ENCODE measurements around the gene IGSF21.

IGSF21 gene

GRCh38 chr1:18118491-18118890 lies 10.9 kb downstream of the IGSF21 start:
- TF ChIP-seq CTCF (conservative IDR thresholded peaks at IDR 0.05; ENCODE audit: low read depth, low read length), result no peak
- no peak for DNase-seq (ENCODE audit: low read depth)
- no peak overlapping the region for H3K4me3 ChIP-seq (ENCODE audit: low read depth, low read length)

- no peak overlapping the region for H3K4me3 ChIP-seq (ENCODE audit: low read depth, low read length)
- no peak for TF ChIP-seq CTCF (conservative IDR thresholded peaks at IDR 0.05; ENCODE audit: low read depth, low read length)
These were observed 11.7 kb downstream of the IGSF21 start for GRCh38 chr1:18119289-18119688.

GRCh38 chr1:18119771-18120377 lies 12.3 kb downstream of the IGSF21 start:
- no peak for DNase-seq (ENCODE audit: low read depth)
- no peak overlapping the region for H3K4me3 ChIP-seq (ENCODE audit: low read depth, low read length)
- no peak for TF ChIP-seq CTCF (conservative IDR thresholded peaks at IDR 0.05; ENCODE audit: low read depth, low read length)

More at GRCh38 chr1:18119289-18119688, 11.7 kb downstream of the IGSF21 start:
- DNase-seq (ENCODE audit: low read depth), result no peak

DNA sequence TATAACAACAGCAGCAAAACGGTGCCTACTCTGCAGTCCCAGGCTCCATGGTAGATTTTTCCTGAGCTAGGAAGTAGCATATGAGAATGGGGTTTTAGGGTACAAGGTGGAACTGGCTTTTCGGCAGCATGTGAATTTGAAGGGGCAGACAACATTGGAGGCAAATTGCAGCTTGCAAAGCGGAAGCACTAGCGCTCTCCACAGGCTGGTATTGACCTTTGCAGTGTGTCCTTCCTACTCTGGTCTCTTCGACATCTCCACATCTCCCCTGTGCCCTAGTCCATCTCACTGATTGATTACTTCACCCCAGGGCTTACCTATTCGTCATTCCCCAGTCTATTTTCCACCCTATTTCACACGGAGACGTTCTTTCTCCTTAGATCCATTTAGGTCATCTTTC lies 13.0 kb downstream of the IGSF21 start:
- no peak overlapping the region for H3K4me3 ChIP-seq (ENCODE audit: low read depth, low read length)
- no peak for TF ChIP-seq CTCF (conservative IDR thresholded peaks at IDR 0.05; ENCODE audit: low read depth, low read length)
- DNase-seq (ENCODE audit: low read depth), result no peak

DNA sequence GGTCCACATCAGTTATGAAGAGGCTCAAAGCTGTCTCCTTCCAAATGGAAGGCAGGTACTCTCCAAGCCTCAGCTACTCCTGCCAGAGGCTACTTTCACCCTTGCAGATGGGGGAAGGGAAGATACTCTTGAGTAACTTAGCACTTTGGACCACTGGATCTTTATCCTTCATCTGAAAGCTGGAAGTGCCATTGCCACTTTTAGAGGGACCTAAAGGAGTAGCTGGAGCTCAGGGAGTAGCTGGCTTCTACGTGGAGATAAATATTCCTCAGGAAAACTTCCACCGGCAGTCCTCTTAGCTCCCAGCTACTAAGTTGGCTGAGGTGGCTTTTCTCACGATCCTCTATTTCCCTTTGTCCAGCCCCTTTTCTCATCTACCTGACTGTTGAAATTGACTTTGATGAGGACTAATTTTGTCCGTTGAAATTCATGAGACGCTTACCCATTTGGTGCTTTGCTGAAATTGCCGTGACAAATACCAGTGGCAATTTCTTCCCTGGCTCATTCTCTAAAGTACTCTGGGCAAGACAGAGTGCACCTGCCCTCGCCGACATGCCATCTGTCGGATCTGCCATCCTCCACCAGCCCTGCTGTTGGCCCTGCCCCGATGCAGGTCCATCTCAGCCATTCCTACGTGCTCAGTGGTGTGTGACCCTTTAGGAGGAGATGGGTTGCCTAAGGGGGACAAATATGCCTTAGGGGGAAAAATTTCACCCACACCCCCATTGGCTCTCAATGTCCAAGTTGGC lies 13.6 kb downstream of the IGSF21 start:
- H3K4me3 ChIP-seq (ENCODE audit: low read depth, low read length), result no peak overlapping the region
- TF ChIP-seq CTCF (conservative IDR thresholded peaks at IDR 0.05; ENCODE audit: low read depth, low read length), result no peak
- no peak for DNase-seq (ENCODE audit: low read depth)

DNA sequence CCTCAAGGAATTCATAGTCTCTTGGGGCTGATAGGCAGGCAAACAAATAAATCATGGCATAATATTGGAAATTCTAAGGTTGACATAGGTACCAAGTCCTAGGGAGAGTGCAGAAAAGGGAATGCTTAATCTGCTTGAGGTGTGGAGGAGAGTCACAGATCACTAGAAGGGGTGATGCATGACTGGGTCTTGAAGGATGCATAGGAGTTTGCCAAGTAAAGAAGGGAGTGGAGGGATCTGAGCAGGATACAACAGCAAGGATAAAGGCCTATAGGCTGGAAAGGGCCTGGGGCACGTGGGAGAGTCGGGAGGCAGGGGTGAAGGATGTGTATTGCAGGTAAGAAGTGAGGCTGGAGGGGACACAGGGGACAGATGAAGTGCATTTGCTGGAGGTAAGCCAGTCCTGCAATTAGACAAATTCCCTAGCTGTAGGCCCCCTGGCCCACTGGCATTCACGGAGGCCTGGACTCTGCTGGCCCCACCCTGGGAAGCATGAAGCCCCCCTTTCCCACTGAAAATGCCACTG lies 15.9 kb downstream of the IGSF21 start:
- TF ChIP-seq CTCF (conservative IDR thresholded peaks at IDR 0.05; ENCODE audit: low read depth, low read length), result no peak
- no peak overlapping the region for H3K4me3 ChIP-seq (ENCODE audit: low read depth, low read length)
- DNase-seq (ENCODE audit: low read depth), result no peak

Measured in choroid plexus epithelial cell (primary cell).